Activated CD4-positive, alpha-beta T cell treated with anti-CD3 and anti-CD28 coated beads, Interleukin-10, Interleukin-2, amounts not matched to agents 100 ng/mL and 50 ng/mL, durations not matched to agents 16 hours and 8 hours (primary cell): ENCODE data around the gene FAM3B.

Experiments
- DNase-seq: peaks from one replicate; pipeline ENCODE4 v3.0.0-alpha.2; 2020

Gene FAM3B

GRCh38 chr21:41321211-41321907, 4.8 kb downstream of the FAM3B start:
- no peak for DNase-seq

DNA sequence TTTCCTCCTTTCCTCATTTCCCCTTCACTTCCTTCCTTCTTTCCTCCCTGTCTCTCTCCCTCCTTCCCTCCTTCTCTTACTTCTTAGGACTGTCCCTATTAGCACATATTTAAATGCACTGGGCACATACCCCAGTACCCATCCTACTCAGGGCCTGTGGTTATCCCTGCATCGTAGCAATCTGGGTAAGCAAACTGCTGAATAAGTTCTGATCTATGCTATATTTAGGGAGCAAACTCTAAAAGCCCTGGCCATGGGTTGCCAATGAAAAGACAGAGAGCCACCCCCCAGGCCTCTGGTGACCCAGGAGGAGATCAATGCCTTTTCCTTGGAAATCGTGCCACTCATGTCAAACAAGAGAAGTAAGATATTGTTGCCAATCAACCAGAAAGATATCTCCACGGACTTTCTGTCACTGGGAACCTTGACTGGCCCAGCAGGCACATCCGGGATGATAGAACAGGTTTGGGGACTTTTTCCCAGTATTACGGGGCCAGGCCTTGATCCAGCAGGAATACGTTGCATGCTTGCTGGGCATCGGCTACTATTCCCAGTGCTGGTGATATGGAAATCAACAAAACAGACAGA, 5.4 kb downstream of the FAM3B start:
- DNase-seq = no peak

DNA sequence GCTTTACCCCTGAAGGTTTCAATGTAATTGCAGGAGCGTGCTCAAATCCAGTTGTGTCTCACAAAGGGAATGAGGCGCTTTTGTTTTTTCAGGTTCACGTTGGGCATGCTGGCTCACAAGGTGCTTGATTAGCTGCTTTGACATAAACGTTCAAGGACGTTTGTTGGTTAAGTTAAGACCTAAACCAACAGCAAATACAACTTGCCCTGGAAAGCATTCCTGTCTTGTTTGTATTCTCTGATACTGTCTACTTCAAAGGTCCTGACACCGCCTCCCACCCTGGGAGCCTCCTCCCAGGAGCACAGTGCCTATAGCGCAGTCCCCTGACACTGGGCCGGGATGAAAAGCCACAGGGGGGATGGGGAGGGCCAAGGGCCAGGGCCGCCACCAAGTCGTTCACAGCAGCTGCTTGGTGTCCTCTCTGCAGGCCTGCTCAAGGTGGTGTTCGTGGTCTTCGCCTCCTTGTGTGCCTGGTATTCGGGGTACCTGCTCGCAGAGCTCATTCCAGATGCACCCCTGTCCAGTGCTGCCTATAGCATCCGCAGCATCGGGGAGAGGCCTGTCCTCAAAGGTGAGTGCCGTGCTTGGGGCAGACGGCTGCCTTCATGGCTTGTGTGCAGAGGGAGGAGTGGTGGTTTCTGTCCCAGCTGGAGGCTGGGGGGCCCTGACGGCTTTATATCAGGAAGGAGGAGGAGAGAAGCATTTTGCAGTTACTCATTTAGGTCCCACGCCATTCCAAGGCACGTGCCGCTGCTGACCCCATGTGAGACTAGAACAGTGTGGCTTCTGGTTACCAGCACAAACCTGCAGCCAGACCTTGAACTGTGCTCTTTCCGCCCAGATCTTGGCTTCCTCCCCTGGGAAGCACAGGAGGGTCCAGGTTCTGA, 6.1 kb downstream of the FAM3B start:
- no peak for DNase-seq

DNA sequence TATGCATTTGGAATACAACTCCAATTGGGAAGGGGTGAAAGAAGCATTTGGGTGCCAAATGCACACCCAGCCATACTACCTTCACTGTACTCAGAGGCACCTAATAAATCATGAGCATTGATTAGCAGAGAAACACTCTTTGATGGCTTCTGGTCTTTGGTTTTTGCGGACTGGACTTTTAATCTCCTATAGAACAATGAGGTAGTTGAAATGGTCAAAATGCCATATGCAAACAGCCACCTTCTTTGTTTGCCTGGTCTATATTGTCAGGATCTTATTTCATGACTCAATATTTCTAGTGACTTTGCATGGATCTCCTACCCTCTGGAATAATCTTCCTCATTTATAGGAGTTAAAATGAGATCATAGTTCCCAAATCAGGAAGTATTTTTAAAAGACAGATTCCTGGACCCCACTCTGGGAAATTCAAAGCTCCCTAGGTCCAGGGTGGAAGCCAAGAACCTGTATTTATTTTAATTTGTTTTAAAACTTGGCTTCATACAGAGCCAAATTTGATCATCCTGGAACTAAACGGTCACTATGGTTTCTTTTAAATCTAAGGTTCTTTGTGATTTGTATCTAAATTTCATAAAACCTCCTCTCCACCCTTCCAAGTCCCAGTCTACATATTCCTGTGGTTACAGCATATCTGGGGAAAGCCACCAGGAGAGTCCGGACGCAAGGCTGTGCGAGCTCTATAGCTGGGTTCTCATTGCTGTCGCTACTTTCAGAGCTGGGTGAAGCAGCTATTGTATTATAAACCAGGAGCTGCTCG, 8.7 kb downstream of the FAM3B start:
- DNase-seq = no peak

DNA sequence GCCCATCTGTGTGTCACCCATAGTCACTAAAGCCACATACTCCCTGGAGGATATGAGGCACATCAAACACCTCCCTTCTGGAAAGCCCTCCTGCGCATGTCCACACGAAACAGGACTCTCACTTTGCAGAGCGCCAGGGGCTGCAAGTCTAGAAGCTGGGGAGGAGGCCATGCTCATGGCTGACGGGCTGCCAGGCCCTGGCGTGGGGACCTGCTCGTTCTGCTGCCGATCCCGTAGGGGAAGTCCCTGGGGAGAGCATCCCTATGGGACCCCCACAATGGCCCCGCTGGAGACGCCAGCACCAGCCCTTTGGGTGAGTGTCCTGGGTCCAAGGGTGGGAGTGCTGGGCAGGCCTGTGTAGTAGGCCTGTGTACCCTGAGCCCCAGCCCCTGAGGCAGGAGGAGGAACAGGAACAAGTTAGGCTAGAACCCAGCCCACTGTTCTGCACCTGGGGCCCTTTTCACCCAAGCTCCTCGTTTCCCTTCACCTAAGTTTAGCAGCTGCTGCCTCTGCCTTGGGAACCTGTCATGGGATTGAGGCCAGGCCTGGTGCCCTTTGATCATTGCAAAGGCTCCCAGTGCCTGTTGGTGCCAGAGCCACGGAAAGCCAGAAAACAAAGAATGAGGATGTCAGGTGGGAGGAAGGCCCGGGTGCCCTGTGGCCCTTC, 9.9 kb downstream of the FAM3B start:
- no peak for DNase-seq

- no peak for DNase-seq
Observed at GRCh38 chr21:41327753-41328152, 11.2 kb downstream of the FAM3B start.

DNA sequence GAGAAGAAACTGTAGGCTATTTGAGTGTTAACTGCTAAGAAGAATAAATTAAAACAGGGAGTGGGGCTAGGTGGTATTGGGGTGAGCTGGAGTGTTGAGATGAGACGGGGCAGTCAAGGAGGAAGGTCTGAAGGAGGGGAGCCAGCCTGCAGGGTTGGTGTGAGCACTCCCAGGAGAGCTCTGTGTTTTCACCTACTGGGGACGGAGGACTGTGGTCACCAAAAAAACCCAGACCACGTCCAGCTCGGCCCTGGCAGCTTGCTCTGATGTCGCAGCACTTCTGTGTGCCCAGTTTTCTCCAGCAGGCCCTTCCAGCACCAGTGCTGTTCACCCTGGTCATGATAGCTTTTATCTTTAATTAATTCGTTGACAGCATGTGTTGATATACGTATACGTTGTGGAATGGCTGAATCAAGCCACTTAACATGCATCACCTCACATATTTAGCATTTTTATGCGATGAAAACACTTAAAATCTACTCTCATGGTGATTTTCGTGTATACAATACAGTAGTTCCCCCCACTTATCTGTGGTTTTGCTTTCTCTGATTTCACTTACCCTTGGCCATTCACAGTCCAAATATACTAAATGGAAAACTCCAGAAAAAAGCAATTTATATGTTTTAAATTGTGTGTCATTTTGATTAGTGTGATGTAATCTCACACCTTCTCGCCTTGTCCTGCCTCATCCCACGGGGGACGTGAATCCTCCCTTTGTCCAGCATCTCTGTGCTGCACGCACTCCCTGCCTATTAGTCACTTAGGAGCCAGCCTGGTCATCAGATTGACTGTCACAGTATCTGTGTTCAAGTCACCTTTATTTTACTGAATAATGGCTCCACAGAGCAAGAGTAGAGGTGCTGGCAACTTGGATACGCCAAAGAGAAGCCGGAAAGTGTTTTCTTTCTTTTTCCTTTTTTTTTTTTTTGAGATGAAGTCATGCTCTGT, 12.3 kb downstream of the FAM3B start:
- DNase-seq = no peak

DNA sequence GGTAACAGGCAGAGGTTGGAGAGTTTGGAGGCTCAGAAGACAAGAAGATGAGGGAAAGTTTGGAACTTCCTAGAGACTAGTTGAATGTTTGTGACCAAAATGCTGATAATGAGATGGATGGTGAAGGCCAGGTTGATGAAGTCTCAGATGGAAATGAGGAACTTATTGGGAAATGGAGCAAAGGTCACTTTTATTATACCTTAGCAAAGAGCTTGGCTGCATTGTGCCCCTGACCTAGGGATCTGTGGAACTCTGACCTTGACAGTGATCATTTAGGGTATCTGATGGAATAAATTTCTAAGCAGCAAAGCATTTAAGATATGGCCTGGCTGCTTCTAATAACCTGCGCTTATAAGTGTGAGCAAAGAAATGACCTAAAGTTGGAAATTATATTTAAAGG, 17.2 kb downstream of the FAM3B start:
- no peak for DNase-seq

DNA sequence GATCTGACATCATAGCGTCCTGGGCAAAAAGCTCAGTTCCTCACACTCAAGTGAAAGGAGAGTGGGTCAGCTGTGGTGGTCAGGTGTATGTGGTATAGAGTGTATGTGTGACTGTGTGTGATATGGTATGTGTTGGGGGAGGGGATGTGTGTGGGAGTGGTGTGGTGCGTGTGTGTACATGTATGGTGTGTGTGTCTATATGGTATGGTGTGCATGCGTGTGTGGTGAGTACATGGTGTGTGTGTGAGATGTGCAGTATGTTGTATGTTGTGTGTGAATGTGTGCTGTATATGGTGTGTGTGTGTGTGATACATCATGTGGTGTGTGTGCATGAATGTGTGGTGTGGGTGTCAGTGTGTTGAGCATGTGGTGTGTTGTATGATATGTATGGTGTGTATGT, 20.9 kb downstream of the FAM3B start:
- DNase-seq = no peak

DNA sequence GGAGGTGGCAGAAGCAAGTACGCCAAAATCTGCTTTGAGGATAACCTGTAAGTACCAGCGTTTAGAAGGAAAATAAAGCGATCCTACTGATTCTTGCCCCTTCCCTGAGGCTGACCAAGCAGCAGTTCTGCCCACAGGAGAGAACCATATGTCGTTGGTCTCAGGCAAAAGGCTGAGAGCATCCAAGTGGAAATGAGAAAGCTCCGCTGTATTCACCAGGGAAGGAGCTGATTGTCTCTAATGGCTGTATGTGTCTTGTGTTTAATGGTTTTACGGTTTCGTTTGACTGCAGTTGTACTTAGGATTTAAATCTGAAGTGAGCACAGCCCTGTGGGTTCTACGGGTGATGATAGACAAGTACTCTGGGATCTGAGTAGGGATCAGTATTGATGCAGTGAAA, 21.9 kb downstream of the FAM3B start:
- DNase-seq = no peak

- no peak for DNase-seq
Observed at GRCh38 chr21:41342035-41342434, 25.4 kb downstream of the FAM3B start.

DNA sequence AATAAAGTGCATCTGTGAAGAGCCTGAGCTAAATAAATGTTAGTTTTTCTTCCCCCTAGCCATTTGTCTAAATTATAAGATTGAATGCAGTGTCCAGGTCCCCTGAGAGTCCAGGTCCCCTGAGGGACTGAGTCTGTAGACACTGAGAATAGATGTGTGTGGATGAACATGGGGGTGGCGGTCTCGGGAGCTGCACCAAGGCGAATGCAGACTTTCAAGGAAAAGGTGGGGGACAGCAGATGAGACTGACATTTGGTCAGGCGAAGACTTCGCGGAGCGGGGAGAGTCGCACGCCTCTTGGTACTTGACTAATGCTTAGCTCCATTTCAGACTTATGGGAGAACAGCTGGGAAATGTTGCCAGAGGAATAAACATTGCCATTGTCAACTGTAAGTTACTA, 27.5 kb downstream of the FAM3B start:
- DNase-seq = no peak

- no peak for DNase-seq
Observed at GRCh38 chr21:41345356-41345755, 28.8 kb downstream of the FAM3B start.

DNA sequence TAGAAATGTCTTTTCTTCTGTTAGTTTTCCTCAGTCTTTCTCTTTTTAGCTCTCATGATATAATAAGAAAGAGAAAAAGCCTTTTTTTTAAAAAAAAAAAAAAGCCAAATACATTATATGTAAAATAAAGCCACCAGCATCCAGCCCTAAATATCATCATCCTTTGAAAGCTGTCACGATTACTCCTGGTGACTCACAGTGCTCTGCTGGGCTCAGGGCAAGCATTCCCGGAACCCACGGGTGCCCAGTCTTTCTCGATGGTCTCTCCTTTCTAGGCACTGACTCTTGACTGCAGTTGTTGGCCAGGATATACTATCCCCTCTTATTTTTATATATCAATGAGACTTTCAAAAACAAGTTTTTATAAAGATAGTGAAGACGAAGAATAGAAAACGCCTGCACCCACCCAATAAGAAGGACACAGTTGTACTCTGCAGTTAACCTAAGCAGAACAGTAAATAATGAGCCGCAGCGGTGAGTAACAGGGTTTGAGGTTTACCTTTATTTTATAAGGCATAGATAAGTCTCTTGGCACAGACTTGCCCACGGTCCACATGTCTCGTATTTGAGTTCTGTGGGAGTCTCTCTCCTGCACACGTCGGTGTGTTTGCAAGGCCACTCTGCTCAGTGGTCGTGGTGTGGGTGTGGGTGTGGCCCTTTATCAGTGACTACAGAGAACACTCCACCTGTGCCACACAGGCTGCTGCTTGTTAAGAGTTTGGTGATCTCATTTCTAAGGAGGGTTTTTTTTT, 29.5 kb downstream of the FAM3B start:
- no peak for DNase-seq

- no peak for DNase-seq
Observed at GRCh38 chr21:41346758-41347157, 30.2 kb downstream of the FAM3B start.

DNA sequence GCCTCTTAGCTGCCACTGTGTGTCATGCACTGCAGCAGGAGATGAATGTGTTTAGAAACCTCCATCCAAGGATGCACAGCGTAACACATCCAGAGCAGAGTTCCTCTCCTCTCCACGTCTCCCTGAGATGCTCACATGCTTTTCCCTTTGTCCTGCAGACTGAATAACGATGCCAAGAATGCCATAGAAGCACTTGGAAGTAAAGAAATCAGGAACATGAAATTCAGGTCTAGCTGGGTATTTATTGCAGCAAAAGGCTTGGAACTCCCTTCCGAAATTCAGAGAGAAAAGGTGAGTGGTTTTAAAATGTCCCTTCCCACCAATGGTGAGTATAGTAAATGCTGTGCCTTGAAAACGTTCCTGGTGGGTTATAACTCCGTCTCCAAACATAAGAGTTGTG, 31.8 kb downstream of the FAM3B start:
- no peak for DNase-seq

GRCh38 chr21:41349126-41349525, 32.5 kb downstream of the FAM3B start:
- no peak for DNase-seq

- DNase-seq = no peak
Observed at GRCh38 chr21:41349619-41350390, 33.2 kb downstream of the FAM3B start.

DNA sequence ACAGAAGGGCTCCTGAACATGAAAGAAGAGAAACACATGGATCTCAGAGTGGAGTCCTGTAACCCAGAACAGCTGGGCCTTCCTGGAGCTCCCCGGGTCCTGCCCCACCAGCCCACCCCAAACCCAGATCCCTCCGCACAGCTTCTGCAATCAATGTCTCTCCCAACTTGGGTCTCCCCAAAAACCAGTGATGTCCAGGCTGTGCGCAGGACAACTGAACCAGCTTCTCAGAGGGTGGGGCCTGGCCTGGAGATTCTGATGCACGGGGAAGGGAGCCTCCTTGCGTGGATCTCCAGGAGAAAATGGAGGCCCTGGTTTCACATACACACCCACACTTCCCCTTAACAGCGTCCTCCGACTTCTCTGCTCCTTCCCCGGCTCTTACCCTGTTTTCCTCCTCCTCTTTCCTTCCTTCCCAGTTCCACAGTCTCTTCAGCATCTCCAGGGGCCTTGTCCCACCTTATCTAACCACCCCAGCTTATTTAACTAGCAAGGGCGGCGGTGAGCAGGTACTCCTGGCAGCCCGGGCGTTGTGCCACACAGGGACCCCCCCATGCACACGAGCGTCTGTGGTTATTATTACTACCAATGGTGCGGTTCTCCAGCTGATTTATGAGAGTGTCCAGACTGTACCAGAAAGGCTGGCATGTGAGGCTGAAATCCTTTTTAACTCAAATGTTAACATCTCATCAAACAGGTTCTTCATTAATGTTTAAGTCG, 34.0 kb downstream of the FAM3B start:
- DNase-seq = no peak
